WTC11 (cell line): Measurements from ENCODE around the gene FHOD3. TPM values are rescaled to one million over a fixed set of nuclear protein-coding genes. Genes with fewer than 3 reads are reported as not detected.

Source experiments
- ATAC-seq: fragments of 200-7000 bp; cut with Tn5 transposase; 2 replicates; pipeline ENCODE4 v1.10.0; 2021; ENCODE audit warnings: mild to moderate bottlenecking, moderate library complexity
- CTCF ChIA-PET: fragments of 300-600 bp; sonication (Branson Sonifier 250); formaldehyde crosslinking; loops from one replicate; lab custom pipeline; 2021; ENCODE audit warnings: antibody characterized with exemption; lab: Charles Lee
- POLR2A ChIA-PET: fragments of 350-600 bp; sonication (Branson Sonifier 250); formaldehyde crosslinking; loops from one replicate; lab custom pipeline; 2021; ENCODE audit warnings: antibody characterized with exemption; lab: Charles Lee
- DNase-seq: peaks from one replicate; pipeline ENCODE4 v3.0.0; 2021; ENCODE audit warnings: low spot score
- H3K27ac Mint-ChIP-seq: 2 replicates; pipeline ENCODE4 v1.8.0; 2021; ENCODE audit warnings: mixed read lengths
- H3K27me3 Mint-ChIP-seq: 2 replicates; pipeline ENCODE4 v1.8.0; 2021; ENCODE audit warnings: low read depth, mild to moderate bottlenecking, moderate library complexity, mixed read lengths
- H3K36me3 Mint-ChIP-seq: 2 replicates; pipeline ENCODE4 v1.8.0; 2021; ENCODE audit warnings: mixed read lengths
- H3K4me1 Mint-ChIP-seq: 2 replicates; pipeline ENCODE4 v1.8.0; 2022; ENCODE audit warnings: mixed read lengths
- H3K4me3 Mint-ChIP-seq: 2 replicates; pipeline ENCODE4 v1.8.0; 2021; ENCODE audit warnings: mild to moderate bottlenecking, moderate library complexity, mixed read lengths
- H3K9me3 Mint-ChIP-seq: 2 replicates; pipeline ENCODE4 v1.8.0; 2021; ENCODE audit warnings: mixed read lengths
- AFF4 ChIP-seq: sonication (generic); formaldehyde crosslinking; IDR thresholded peaks from 2 replicates; pipeline ENCODE4 v1.8.1; 2023; ENCODE audit warnings: mild to moderate bottlenecking, missing genetic modification reagents, borderline replicate concordance
- CREM ChIP-seq: sonication (generic); formaldehyde crosslinking; IDR thresholded peaks from 2 replicates; pipeline ENCODE4 v1.8.1; 2022; ENCODE audit warnings: mild to moderate bottlenecking, missing genetic modification reagents, moderate library complexity
- ELF4 ChIP-seq: sonication (generic); formaldehyde crosslinking; IDR thresholded peaks from 2 replicates; pipeline ENCODE4 v1.8.1; 2022; ENCODE audit warnings: low read depth, mild to moderate bottlenecking, moderate library complexity, missing genetic modification reagents
- EMX1 ChIP-seq: fragments of 250-450 bp; sonication (Bioruptor Pico); IDR thresholded peaks from 2 replicates; pipeline ENCODE4 v1.8.0; 2021; ENCODE audit warnings: mild to moderate bottlenecking
- GTF2I ChIP-seq: fragments of 250-450 bp; sonication (Bioruptor Pico); conservative IDR thresholded peaks from 2 replicates; pipeline ENCODE4 v1.4.0; 2021; ENCODE audit warnings: mild to moderate bottlenecking
- JAZF1 ChIP-seq: fragments of 250-450 bp; sonication (Bioruptor Pico); IDR thresholded peaks from 2 replicates; pipeline ENCODE4 v1.9.0; 2021; ENCODE audit warnings: moderate library complexity, mild to moderate bottlenecking, inconsistent platforms
- NR3C1 ChIP-seq: sonication (generic); formaldehyde crosslinking; conservative IDR thresholded peaks from 2 replicates; pipeline ENCODE4 v1.8.1; 2023; ENCODE audit warnings: low read depth, mild to moderate bottlenecking, missing genetic modification reagents
- PREB ChIP-seq: sonication (generic); formaldehyde crosslinking; IDR thresholded peaks from 2 replicates; pipeline ENCODE4 v1.8.1; 2022; ENCODE audit warnings: mild to moderate bottlenecking, missing genetic modification reagents, moderate library complexity, borderline replicate concordance
- SMAD3 ChIP-seq: sonication (generic); formaldehyde crosslinking; IDR thresholded peaks from 2 replicates; pipeline ENCODE4 v1.8.0; 2022; ENCODE audit warnings: missing genetic modification reagents, mild to moderate bottlenecking, borderline replicate concordance
- STAT6 ChIP-seq: sonication (generic); formaldehyde crosslinking; conservative IDR thresholded peaks from 2 replicates; pipeline ENCODE4 v1.8.1; 2023; ENCODE audit warnings: mild to moderate bottlenecking, low read depth, missing genetic modification reagents, moderate library complexity
- ZNF138 ChIP-seq: sonication (generic); formaldehyde crosslinking; conservative IDR thresholded peaks from 2 replicates; pipeline ENCODE4 v1.8.1; 2022; ENCODE audit warnings: mild to moderate bottlenecking, moderate library complexity, missing genetic modification reagents
- ZNF263 ChIP-seq: sonication (generic); formaldehyde crosslinking; IDR thresholded peaks from 2 replicates; pipeline ENCODE4 v1.8.1; 2022; ENCODE audit warnings: low read depth, mild to moderate bottlenecking, moderate library complexity, missing genetic modification reagents
- ZNF281 ChIP-seq: sonication (generic); formaldehyde crosslinking; IDR thresholded peaks from 2 replicates; pipeline ENCODE4 v1.8.0; 2023; ENCODE audit warnings: mild to moderate bottlenecking, missing genetic modification reagents
- ZNF317 ChIP-seq: sonication (generic); formaldehyde crosslinking; IDR thresholded peaks from 2 replicates; pipeline ENCODE4 v1.8.1; 2023; ENCODE audit warnings: low read depth, mild to moderate bottlenecking, moderate library complexity, missing genetic modification reagents, borderline replicate concordance
- total RNA-seq: library from RNA; stranded (reverse); gene quantifications from 3 replicates; pipeline ENCODE4 v1.2.3, GENCODE V29; 2021

FHOD3 gene
- total RNA-seq, 1 experiment from 2014 or later: 3.8 TPM

- TF ChIP-seq PREB (no peak), GTF2I (CRISPR knock-in tag) (no peak), AFF4 (CRISPR knock-in tag) (no peak), NR3C1 (CRISPR knock-in tag) (no peak), ZNF263 (CRISPR knock-in tag) (no peak), ZNF138 (CRISPR knock-in tag) (no peak), CREM (no peak)
- TF ChIP-seq, all 79 proteins: peak for 0
Observed at GRCh38 chr18:36560187-36560586, 262.7 kb downstream of the FHOD3 start (continued).

GRCh38 chr18:36561046-36561445, 263.5 kb downstream of the FHOD3 start:
- POLR2A ChIA-PET: no interaction called here
- no peak for ATAC-seq
- no peak overlapping the region for H3K27ac Mint-ChIP-seq
- DNase-seq: no peak
- TF ChIP-seq ELF4 (CRISPR knock-in tag) (no peak), EMX1 (no peak), ZNF281 (CRISPR knock-in tag) (no peak), STAT6 (CRISPR knock-in tag) (no peak), ZNF317 (CRISPR knock-in tag) (no peak), SMAD3 (CRISPR knock-in tag) (no peak), JAZF1 (CRISPR knock-in tag) (no peak)
- TF ChIP-seq, all 79 proteins: peak for 0
- CTCF ChIA-PET: interaction anchor here (1.0 kb wide), 1 partner anchor 11 kb away, joined by 3 read pairs; no protein-coding TSS in a partner anchor
- H3K27me3 Mint-ChIP-seq: no peaks in the 10 kb centered on the region
- H3K9me3 Mint-ChIP-seq: peaks cover 10% of the 10 kb centered on the region
- no peaks in the 10 kb centered on the region for H3K36me3 Mint-ChIP-seq
- H3K4me3 Mint-ChIP-seq: no peak overlapping the region
- peaks cover 33% of the 10 kb centered on the region for H3K4me1 Mint-ChIP-seq
